ENCODE data around the gene TMEM101. TPM values are rescaled to one million over a fixed set of nuclear protein-coding genes. Genes with fewer than 3 reads are reported as not detected.
"Not testable (repeated sequence)": the region's sequence is repeated elsewhere in the genome, so short reads cannot be mapped to it uniquely, and the experiment has no call there.

TMEM101 gene
- total RNA-seq, 1 experiment from 2014 or later = 75.5 TPM

DNA sequence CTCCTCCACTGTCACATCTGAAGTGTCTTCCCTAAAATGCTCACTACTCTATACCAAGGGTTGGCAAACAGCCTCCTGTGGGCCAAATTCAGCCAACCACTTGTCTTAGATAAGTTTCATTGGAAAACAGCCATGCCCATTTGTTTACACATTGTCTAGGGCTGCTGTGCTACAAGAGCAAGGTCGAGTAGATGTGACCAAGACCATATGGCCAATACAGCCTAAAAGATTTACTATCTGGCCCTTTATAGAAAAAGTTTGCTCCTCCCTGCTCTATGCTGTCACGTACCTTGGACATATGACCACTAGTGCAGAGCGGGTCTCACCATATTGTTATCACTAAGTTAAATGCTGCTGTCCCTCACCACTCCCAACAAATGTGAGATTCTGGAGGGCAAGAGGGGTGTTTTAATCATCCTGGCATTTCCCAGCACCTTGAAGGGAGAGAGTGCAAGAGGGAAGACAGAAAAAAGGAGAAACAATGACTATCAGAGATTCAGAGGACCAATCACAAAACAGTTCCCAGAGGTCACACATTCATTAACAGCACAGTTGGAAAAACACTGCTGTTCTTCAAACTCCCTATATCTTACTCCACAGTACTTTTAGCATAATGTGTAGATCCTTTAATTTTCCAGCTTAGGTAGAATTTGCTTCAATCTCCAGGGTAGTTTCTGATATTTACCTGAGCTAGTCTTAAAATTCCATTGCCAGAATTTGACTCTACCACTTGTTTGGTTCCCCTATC lies 38.5 kb upstream of the TMEM101 start:
- peaks cover 67% of the 10 kb centered on the region for H3K36me3 ChIP-seq (ENCODE audit: low read depth, low read length)
- H3K9me2 ChIP-seq (replicated peaks; ENCODE audit: low read length) = no peaks in the 10 kb centered on the region
- no peak for DNase-seq
- POLR2A ChIA-PET (ENCODE audit: unreplicated experiment) = no interaction called here
- no peak overlapping the region for H3K27ac ChIP-seq (ENCODE audit: low read length)
- TF ChIP-seq EZH2 (IDR thresholded peaks at IDR 0.05; ENCODE audit: low read length, unreplicated experiment) (no peak), EZH2phosphoT487 (IDR thresholded peaks at IDR 0.05; ENCODE audit: borderline replicate concordance, low read length) (no peak)
- TF ChIP-seq, protein P1, sequence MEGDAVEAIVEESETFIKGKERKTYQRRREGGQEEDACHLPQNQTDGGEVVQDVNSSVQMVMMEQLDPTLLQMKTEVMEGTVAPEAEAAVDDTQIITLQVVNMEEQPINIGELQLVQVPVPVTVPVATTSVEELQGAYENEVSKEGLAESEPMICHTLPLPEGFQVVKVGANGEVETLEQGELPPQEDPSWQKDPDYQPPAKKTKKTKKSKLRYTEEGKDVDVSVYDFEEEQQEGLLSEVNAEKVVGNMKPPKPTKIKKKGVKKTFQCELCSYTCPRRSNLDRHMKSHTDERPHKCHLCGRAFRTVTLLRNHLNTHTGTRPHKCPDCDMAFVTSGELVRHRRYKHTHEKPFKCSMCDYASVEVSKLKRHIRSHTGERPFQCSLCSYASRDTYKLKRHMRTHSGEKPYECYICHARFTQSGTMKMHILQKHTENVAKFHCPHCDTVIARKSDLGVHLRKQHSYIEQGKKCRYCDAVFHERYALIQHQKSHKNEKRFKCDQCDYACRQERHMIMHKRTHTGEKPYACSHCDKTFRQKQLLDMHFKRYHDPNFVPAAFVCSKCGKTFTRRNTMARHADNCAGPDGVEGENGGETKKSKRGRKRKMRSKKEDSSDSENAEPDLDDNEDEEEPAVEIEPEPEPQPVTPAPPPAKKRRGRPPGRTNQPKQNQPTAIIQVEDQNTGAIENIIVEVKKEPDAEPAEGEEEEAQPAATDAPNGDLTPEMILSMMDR (conservative IDR thresholded peaks at IDR 0.05; ENCODE audit: low read depth, low read length) = no peak
- CTCF ChIA-PET = no interaction called here
- no peaks in the 10 kb centered on the region for H3F3A ChIP-seq (ENCODE audit: low read length, unreplicated experiment)
- peaks cover 94% of the 10 kb centered on the region for H3K79me2 ChIP-seq (ENCODE audit: low read length)
- BruUV-seq (replicated peaks) = TSS peak; percentile 10
- intact Hi-C loops (cut with micrococcal nuclease) = no loop called here
- peaks cover 14% of the 10 kb centered on the region; the same call in 1 of the 2 replicates for H4K20me1 ChIP-seq (ENCODE audit: low read length)
- H3K4me3 ChIP-seq (ENCODE audit: low read length) = no peak overlapping the region
- no peak overlapping the region for H3K9ac ChIP-seq (ENCODE audit: low read length)
- H3K9me3 ChIP-seq (ENCODE audit: low read length) = no peaks in the 10 kb centered on the region
- H2AFZ ChIP-seq (ENCODE audit: low read length) = no peak overlapping the region
- H3K27me3 ChIP-seq (ENCODE audit: low read length) = no peaks in the 10 kb centered on the region
- no peaks in the 10 kb centered on the region for H3K4me1 ChIP-seq (ENCODE audit: insufficient read depth, low read length)
- no peak; the same call in 1 of the 2 replicates for ATAC-seq
- H3K4me2 ChIP-seq (ENCODE audit: low read length) = no peak overlapping the region

DNA sequence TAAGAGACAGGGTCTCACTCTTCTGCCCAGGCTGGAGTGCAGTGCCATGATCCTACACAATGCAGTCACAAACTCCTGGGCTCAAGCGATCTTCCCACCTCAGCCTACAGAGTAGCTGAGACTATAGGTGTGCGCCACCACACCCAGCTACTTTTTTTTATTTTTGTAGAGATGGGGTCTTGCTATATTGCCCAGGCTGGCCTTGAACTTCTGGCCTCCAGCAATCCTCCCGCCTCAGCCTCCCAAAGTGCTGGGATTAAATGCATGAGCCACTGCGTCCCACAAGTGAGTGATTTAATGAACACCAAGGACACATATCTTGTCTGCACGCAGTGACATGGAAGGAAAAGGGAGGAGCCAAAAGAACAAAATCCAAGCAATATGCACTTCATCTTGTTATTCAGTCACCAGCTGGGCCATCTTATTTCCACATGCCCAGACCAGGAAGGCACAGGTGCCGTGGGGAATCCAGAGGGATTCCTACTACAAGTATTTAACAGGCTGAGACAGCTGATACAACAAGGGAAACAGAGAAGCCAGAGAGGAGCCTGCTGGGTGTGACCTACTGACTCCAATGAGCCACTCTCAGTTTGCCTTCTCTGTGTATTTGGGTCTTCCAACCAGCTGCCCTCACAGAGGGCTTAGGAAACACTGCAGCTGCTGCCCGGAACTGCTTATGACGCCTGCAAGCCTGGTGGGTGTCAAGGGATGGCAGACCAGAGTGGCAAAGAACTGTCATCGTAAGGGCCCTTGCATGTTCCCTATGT lies 34.7 kb upstream of the TMEM101 start:
- H3K36me3 ChIP-seq (ENCODE audit: low read depth, low read length) = peaks cover 66% of the 10 kb centered on the region
- peaks cover 9% of the 10 kb centered on the region for H3K4me1 ChIP-seq (ENCODE audit: insufficient read depth, low read length)
- H4K20me1 ChIP-seq (ENCODE audit: low read length) = peaks cover 17% of the 10 kb centered on the region
- intact Hi-C loops (cut with micrococcal nuclease) = no loop called here
- DNase-seq (no peak), ATAC-seq (no peak)
- TF ChIP-seq, protein P1 (conservative IDR thresholded peaks at IDR 0.05; ENCODE audit: low read depth, low read length) = no peak
- peaks cover 5% of the 10 kb centered on the region for H3F3A ChIP-seq (ENCODE audit: low read length, unreplicated experiment)
- no peak overlapping the region for H3K9ac ChIP-seq (ENCODE audit: low read length)
- no peak overlapping the region for H3K27ac ChIP-seq (ENCODE audit: low read length)
- H3K79me2 ChIP-seq (ENCODE audit: low read length) = peaks cover 91% of the 10 kb centered on the region
- H3K4me3 ChIP-seq (ENCODE audit: low read length) = no peak overlapping the region
- H2AFZ ChIP-seq (ENCODE audit: low read length) = no peak overlapping the region
- CTCF ChIA-PET = no interaction called here
- BruUV-seq (replicated peaks) = no TSS peak
- H3K9me3 ChIP-seq (ENCODE audit: low read length) = no peaks in the 10 kb centered on the region
- POLR2A ChIA-PET (ENCODE audit: unreplicated experiment) = no interaction called here
- no peak overlapping the region for H3K4me2 ChIP-seq (ENCODE audit: low read length)
- H3K27me3 ChIP-seq (ENCODE audit: low read length) = no peaks in the 10 kb centered on the region
- H3K9me2 ChIP-seq (replicated peaks; ENCODE audit: low read length) = no peaks in the 10 kb centered on the region

DNA sequence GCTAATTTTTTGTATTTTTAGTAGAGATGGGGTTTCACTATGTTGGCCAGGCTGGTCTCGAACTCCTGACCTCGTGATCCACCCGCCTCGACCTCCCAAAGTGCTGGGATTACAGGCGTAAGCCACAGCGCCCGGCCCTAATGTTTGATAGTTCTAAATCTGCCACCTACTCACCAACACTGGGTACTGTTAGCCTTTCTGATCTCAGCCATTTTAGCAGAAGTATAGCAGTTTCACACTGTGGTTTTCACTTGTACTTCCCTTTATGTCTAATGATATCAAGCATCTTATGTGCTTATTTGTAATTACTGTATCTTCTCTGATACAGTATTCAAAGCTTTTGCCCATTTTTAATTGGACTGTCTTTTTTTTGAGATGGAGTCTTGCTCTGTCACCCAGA lies 32.1 kb upstream of the TMEM101 start:
- H3K4me3 ChIP-seq (ENCODE audit: low read length); CTCF ChIA-PET; H3K4me2 ChIP-seq (ENCODE audit: low read length); H3K9ac ChIP-seq (ENCODE audit: low read length); H3K27ac ChIP-seq (ENCODE audit: low read length); BruUV-seq (replicated peaks); POLR2A ChIA-PET (ENCODE audit: unreplicated experiment); DNase-seq; H3K9me2 ChIP-seq (replicated peaks; ENCODE audit: low read length); H2AFZ ChIP-seq (ENCODE audit: low read length); H3K27me3 ChIP-seq (ENCODE audit: low read length); H3K9me3 ChIP-seq (ENCODE audit: low read length); ATAC-seq; intact Hi-C loops (cut with micrococcal nuclease); H3F3A ChIP-seq (ENCODE audit: low read length, unreplicated experiment): not testable (repeated sequence)
- Histone ChIP-seq H3K36me3 (ENCODE audit: low read depth, low read length) (peaks cover 52% of the 10 kb centered on the region), H3K79me2 (ENCODE audit: low read length) (peaks cover 90% of the 10 kb centered on the region), H4K20me1 (ENCODE audit: low read length) (peaks cover 30% of the 10 kb centered on the region), H3K4me1 (ENCODE audit: insufficient read depth, low read length) (peaks cover 16% of the 10 kb centered on the region)
